GM19372 (cell line): ENCODE measurements around the gene QRICH2.
A peak's percentile ranks its signal among the peaks of the same experiment; 100 is the strongest.
"Not testable (repeated sequence)": the region's sequence is repeated elsewhere in the genome, so short reads cannot be mapped to it uniquely, and the experiment has no call there.

Source experiments
- ATAC-seq: cut with Tn5 transposase; IDR thresholded peaks from one replicate; pipeline ENCODE4 v1.9.1; 2021; ENCODE audit warnings: mild to moderate bottlenecking, low read depth, moderate library complexity; ENCODE audit not compliant: unreplicated experiment

The QRICH2 gene

DNA sequence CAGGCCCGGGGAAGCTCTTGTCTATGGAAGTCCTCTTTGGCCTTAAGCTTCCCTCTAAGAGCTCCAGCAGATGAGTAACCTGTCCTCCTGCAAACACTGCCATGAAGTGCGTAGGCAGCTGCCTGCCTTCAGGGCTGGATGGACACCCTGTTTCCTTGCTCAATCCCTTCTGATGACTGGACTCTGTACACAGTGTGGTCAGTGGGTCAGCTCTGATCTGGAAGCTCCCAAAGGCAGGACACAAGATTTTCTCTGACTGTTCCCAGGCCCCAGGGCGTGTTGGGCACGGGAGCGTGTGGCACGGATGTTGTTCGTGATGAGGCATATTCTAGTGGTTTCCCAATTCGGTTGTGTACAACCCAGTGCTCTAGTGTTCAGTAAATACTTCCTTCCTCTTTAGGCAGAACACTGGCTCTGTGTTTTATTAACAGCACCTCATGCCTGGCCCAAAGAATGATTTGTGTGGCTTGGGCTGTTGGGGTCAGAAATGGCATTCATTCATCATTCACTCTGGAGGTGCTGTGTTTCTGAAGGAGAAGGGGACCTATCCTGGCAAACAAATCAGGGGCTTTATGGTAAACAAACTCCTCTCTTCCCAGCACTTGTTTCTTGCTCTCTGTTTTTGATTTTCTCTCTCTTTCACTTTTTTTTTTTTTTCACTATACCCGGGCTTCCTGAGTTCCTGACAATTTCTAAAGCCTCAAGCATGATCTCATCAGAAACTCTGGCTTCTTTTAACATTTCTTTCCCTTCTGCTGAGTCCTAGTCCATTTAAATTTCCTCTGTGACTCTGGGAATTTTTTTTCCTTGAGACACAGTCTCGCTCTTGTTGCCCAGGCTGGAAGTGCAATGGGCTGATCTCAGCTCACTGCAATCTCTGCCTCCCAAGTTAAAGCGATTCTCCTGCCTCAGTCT, 55.8 kb downstream of the QRICH2 start:
- no peak for ATAC-seq

DNA sequence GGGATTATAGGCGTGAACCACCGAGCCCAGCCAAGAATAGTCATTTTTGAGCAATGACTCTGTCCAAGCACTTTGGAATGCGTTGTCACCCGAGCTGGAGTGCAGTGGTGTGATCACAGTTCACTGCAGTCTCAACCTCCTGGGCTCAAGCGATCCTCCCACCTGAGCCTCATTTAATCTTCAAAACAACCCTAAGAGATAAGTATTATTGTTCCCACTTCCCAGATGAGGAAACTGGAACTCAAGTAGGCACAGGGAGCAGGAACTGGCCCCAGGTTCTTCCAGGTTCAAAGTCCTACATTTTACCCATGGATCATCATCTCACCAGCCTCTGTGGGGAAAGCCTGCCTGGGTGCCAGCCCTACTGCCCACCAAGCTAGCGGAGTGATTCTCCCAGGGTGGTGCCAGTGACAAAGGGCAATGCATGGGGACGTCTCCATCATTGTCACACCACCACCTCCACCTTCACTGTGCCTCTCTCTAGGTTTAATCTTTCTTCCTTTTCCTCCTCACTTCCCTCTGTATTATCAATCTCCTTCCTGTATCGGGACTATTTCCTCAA, 56.5 kb downstream of the QRICH2 start:
- ATAC-seq, result no peak

DNA sequence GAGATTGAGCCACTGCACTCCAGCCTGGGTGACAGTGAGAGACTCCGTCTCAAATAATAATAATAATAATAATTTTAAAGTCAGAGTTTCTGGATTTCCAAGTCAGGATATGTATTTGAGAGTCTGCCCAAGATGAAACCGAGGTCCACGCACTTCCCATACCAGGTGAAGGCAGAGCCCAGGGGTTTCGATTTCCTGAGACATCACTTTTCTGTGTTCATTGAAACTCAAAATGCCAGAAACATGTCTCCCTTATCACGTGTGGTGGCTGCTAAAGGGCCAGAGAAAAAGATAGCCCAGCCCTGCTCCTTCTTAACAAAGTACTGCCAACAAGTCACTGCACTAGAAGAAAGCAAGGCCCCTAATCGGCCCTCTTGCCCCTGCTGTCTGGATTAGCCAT, 57.9 kb downstream of the QRICH2 start:
- ATAC-seq, result no peak

- ATAC-seq, result no peak
These were observed 59.9 kb downstream of the QRICH2 start for GRCh38 chr17:76248013-76248782.

GRCh38 chr17:76247304-76247703, 60.8 kb downstream of the QRICH2 start:
- no peak for ATAC-seq

DNA sequence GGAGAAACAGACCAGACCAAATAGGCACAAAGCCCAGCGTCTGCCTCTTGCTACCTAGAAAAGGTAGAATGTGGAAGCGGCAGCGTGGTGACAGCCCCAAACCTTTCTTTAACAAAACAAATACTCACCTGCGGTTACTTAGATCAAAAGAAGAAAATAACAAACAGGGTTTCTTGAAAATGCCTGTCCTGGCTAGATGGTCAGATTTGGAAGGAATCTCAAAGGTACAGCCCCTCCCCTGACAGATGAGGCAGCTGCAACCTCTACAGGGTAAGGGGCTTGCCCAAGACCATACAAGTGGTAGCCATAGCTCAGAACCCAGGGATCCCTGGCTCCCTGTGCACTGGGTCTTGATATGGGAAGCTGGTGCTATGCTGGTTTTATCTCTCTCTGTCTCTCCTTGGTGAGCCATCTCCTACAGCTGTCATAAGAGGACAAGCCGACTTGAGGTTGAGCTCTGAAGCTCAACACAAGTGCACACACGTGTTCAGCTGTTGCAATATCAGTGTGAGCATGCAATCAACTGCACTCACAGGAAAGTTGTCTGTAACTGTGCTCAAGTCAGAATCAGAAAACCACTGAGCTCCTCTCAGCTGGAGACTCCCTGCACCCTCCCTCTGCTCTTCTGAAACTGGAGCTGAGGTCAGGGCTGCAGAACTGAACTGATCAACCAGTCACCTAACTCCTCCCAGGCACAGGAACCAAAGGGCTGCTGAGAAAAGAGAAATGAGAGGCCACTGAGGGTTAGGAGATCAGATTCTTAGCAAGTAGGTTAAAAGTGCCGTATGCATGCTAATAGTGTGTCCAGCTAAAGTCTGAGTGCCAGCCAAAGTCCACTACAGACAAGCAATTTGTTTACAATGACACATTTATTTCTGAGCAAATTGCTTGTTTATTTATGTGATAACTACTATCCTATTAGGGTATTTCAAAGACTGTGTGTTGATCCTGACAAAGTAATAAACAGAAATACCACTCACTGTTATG, 61.7 kb downstream of the QRICH2 start:
- peak; percentile 92 for ATAC-seq

- ATAC-seq, result not testable (repeated sequence)
These were observed 63.4 kb downstream of the QRICH2 start for GRCh38 chr17:76244721-76245120.

DNA sequence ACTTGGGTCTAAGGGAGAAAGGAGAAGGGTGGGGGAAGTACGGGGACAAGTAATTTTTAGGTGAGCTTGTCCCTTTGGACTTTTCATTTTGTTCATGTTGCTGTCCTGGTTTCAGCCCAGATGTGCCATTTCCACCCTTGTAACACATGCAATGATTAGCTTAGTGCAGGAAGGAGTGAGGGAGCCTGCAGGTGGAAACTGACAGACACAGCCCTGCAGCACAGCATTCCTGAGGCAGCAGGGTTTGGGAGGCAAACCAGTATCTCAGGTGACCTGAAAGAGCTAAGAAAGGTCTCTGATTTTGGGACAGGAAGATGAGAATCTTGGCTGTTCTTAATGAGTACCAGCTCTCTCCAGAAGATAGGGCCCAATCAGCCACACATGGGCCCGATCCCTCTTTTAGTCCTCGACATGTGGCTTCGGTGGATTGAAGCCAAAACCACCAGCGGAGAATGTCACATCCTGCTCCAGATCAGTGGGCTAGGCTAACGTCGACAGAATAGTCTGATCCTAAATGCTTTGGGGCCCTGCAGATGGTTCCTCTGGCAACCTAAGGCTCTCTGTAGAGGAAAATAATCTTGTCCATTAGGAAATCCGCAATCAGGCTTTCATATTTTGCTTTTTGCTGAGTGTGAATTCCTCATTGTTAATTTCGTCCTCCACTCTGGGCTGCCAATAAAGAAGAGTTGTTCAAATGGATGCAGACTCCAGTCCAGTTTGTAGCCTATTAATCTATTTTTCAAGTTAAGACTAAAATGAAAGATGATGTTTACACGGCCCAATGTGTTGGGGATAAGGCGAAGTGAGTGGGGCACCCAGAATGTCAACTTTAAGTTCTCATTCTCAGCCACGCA, 64.0 kb downstream of the QRICH2 start:
- ATAC-seq, result no peak

- no peak for ATAC-seq
These were observed 66.3 kb downstream of the QRICH2 start for GRCh38 chr17:76241691-76242255.

GRCh38 chr17:76241204-76241538, 66.9 kb downstream of the QRICH2 start:
- no peak for ATAC-seq

GRCh38 chr17:76240461-76241203, 67.4 kb downstream of the QRICH2 start, which contains the start of gene RNF157:
Gene RNF157, minus strand, starts transcription at chr17:76240493. Its CDS starts 253 bp downstream, at chr17:76240240.
- peak; percentile 73 for ATAC-seq

GRCh38 chr17:76239538-76240274, 68.4 kb downstream of the QRICH2 start:
- peak; percentile 7 for ATAC-seq

DNA sequence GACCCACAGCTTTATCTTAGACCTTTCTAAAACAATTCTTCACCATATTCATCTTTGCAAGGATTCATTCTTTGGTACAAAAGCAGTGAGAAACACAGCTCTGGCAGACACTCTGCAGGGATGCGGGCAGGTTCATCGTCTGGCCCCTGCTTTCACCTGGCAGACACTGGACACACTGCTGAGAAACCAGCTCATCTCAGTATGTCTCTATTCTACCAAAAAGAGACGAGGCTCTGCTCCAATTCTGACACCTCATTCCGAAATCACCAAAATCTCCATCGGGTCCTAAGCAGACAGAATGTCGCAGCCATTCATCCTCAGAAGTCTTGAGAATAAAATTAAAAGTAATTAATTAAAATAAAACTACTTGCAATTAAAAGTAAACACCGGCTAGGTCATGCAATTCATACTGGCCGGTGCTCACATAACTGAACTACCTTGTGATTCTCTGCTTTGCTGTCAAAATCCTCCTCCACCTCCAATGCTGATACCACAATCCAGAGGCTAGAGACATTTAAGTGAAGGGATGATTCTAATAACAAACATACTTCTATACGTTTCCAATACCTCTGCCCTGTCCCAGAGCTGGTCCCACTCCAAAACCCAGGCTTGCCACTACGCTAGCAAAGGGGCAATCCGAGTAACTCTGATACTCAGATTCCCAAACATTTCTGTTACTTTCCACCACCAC, 69.1 kb downstream of the QRICH2 start:
- no peak for ATAC-seq

DNA sequence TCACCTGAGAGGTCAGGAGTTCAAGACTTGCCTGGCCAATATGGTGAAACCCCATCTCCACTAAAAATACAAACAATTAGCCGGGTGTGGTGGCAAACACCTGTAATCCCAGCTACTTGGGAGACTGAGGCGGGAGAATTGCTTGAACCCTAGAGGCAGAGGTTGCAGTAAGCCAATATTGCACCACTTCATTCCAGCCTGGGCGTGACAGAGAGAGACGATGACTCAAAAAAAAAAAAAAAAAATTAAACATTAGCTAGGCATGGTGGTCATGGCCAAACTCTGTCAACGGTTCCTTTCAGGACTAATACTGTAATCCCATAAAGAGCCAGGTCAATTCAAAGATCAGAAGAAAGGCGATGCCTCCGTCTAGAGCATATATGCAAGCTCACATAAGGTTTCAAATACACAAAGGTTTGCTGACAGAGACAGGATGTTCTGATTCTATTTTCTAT, 70.2 kb downstream of the QRICH2 start:
- ATAC-seq, result no peak

- ATAC-seq, result no peak
These were observed 71.5 kb downstream of the QRICH2 start for GRCh38 chr17:76236603-76237002.

DNA sequence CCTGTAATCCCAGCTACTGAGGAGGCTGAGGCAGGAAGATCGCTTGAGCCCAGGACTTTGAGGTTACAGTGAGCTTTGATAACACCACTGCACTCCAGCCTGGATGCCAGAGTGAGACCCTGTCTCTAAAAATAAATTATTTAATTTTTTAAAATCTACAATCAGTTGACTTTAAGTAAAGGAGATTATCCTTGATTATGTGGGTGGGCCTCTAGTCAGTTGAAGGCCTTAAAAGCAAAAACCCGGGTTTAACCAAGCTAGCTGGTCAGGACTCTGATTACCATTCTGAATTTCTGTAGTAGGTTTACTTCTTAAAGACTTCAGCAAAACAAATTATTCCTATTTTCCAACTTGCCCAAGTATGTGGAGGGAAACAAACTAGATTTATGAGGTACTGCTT, 72.2 kb downstream of the QRICH2 start:
- no peak for ATAC-seq

DNA sequence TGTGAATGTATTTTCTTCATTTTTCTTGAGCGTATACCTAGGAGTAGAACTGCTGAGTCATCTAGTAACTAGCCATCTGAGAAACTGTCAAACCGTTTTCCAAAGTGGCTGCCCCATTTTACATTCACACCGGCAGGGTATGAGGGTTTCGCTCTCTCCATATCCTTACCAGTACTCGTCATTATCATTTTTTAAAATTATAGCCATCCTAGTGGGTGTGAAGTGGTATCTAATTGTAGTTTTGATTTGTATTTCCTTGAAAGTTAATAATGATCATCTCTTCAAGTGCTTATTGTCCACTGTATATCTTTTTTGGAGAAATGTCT, 73.8 kb downstream of the QRICH2 start:
- ATAC-seq, result no peak
